HG03097 (cell line): ENCODE measurements around the gene COG5.
A peak's percentile ranks its signal among the peaks of the same experiment; 100 is the strongest.
"Not testable (repeated sequence)": the region's sequence is repeated elsewhere in the genome, so short reads cannot be mapped to it uniquely, and the experiment has no call there.

ENCODE experiments used
- ATAC-seq: cut with Tn5 transposase; IDR thresholded peaks from one replicate; pipeline ENCODE4 v1.9.1; 2021; ENCODE audit not compliant: unreplicated experiment, low FRiP score

The COG5 gene

DNA sequence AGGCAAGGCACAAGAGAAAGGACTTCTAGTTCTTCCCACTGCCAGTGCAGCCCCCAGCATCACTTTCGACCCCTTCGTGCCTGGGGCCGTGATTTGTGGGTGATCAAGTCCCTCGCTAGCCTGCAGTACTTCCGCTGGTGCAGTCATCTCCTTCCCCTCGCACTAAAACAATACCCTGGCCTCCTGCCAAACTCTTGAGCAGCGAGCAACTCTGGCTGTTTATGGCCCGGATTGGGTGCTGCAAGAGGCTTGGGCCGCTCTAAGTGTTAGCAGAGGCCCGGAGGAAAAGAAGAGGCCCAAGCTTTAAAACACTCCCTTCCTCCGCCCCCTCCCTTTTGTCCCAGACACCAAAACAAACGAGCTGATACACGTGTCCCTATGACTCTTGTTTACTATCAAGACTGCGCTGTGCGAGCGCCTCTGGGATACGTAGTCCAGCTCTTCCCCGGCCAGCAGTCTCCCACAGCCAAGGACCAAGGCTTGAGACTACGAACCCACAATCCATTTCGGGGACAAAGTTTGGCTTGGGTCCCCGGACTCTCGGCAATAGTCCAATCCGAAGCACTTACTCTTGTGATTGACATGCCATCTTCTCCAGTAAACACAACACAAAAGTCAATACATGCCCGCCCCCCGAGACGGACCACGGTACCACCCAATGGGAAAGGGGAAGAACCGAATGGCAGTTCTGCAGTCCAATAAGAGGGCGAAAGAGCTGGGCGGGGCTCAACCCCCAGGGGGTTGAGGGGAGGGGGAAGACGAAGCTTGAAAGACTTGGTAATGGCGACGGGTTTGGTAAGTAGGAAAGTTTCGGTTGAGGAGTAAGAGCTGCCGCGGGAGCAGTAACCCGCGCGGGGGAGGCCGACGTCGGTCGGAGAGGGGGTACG is 395.2 kb downstream of the COG5 start, which contains the start of gene HBP1:
Gene HBP1, plus strand, starts transcription at position 771 of the 887 bp plus-strand sequence. CDS start 10,891 bp downstream, outside the sequence.
- peak; percentile 87 for ATAC-seq

GRCh38 chr7:107167483-107168232 is 396.1 kb downstream of the COG5 start:
- ATAC-seq, result no peak

DNA sequence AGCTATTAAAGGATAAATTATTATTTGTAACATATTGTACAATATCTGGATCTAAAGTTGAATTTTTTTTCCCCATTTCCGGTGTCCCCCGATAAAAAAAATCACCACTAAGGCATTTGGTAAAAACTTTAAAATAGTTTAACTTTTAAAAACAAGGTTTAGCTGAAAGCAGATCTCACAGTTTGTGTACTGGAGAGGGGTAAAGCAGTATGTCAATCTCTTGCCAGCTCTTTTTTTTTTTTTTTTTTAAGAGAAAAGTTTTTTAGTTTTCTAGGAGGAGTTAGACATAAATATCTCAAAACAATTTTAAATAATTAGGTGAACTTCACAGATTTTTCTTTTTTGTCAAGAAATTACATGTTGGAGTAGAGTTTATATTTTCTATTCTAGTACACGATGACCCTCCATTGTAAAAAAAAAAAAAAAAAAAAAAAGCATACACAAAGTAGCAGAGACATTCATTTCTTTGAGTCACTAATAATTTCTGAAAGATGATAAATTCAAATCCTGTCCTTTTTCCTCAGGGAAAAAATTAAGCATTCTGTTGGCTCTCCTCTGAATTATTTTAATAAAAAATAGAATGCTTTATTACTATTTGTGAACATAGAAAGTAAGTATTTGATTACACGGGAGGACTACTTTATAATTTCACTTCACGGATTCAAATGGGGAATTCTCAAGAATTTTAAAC is 396.8 kb downstream of the COG5 start:
- ATAC-seq, result no peak

GRCh38 chr7:107165341-107165740 is 398.4 kb downstream of the COG5 start:
- ATAC-seq, result no peak

DNA sequence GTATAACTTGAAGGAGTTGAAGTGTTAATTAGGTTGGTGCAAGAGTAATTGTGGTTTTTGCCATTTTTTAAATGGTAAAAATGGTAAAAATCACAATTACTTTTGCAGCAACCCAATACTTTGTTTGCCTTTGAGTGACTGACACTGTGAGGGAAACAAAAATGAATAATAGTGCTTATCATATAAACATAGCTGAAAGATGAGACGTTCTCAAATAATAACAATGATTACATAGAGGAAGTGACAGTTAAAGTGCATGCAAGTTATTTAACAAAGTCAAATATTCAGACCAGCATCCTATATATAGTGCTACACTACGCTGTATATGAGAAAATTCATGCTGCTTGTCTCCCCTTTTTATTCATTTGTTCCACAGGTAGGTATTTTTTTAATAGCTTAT is 399.6 kb downstream of the COG5 start:
- no peak for ATAC-seq

DNA sequence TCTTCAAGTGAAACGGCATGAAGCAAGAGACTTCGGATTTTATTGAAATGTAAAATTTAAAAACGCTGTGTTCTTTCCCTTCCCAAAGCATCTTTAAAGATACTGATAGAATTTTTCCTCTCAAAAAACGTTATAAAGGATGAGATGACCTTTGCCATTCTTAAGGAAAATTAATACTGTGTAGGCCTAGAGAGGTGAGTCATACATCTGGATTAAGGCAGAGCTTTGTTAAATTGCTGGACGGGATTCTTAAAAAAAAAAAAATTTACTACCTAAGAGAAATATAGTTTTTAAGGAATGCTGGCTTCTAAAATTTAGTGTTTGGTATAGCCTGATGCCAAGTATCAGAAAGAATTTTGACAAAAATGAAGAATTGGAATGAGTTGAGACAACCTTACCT is 401.2 kb downstream of the COG5 start:
- ATAC-seq, result no peak

DNA sequence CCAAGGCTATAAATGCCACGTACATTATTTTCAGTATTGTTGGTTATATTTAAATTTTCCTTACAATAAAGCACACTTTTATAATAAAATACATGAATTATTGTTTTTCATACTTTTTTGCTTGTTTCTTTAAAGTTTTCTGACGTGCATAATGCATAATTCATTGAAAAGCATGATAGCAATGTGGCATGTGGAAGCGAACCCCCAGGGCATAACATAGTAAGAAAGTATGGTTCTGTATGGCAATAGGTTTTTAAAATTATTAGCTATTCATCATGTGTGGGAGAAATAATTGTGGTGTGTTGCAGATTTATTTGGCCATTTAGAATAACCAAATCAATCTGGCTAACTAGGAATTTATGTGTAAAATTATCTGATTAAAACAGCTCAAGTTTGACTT is 402.3 kb downstream of the COG5 start:
- ATAC-seq, result no peak

DNA sequence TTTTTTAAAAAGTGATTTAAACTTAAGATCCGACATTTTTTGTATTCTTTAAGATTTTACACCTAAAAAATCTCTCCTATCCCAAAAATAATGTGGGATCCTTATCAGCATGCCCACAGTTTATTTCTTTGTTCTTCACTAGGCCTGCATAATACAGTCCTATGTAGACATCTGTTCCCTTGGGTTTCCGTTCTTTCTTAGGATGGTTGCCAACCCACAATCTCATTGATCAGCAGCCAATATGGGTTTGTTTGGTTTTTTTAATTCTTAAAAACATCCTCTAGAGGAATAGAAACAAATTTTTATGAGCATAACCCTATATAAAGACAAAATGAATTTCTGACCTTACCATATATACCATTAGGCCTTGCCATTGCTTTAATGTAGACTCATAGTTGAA is 403.3 kb downstream of the COG5 start:
- ATAC-seq, result no peak

GRCh38 chr7:107158028-107158427 is 405.7 kb downstream of the COG5 start:
- ATAC-seq, result no peak

GRCh38 chr7:107157091-107157490 is 406.6 kb downstream of the COG5 start:
- no peak for ATAC-seq

- ATAC-seq, result not testable (repeated sequence)
Measured at GRCh38 chr7:107155726-107156125, 408.0 kb downstream of the COG5 start.

DNA sequence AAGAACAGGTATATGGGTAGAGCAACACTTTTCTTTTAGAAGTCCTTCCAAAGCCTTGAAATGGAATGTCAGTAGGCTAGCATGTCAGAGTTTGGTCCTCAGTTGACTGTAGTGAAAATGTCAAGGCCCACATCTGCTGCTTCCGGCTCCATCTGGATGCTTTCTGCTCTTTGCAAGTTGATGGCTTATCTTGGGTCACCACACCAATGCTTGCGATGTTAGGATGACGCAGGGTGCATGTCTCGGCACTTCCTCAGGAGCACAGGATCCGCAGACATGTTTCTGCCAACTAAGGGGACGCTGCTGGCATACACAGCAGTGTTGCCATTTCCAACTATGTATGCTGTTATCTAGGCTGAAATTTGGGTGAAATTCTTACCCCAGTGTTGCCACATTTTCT is 408.9 kb downstream of the COG5 start:
- ATAC-seq, result no peak

DNA sequence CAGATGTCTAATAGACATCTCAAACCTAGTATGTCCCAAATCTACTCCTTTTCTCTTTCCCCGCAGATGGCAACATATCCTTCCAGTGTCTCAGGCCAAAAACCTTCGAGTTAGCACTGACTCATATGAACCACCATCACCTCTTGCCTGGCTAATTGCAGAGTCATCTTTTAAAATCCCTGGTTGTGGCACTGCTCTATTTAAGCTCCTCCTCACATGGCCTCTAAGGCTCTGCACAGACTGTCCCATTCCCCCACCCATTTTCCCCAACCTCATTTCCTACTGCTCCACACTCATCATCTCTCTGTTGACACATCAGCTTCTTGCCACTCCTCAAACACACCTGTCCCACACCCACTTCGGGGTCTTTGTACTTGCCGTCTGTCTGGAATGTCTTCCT is 411.7 kb downstream of the COG5 start:
- no peak for ATAC-seq
